G401 (cell line): ENCODE measurements around the gene BCO1. TPM values are rescaled to one million over a fixed set of nuclear protein-coding genes. Genes with fewer than 3 reads are reported as not detected.

ENCODE experiments used
- DNase-seq: peaks from one replicate; pipeline ENCODE4 v3.0.0-alpha.2; 2015; ENCODE audit warnings: low spot score
- in situ Hi-C: cut with HindIII; loops from 2 replicates; pipeline ENCODE4 v1.10.0; 2016; ENCODE audit warnings: low sequenced_read_pairs, mixed read lengths
- total RNA-seq: library from RNA; depleted of rRNA; stranded (reverse); fragments of >200 nt; shearing (Covaris generic); gene quantifications from 2 replicates; pipeline ENCODE4 v1.2.3, GENCODE V29; 2014

The BCO1 gene
- total RNA-seq, 1 experiment from 2014 or later = not detected

DNA sequence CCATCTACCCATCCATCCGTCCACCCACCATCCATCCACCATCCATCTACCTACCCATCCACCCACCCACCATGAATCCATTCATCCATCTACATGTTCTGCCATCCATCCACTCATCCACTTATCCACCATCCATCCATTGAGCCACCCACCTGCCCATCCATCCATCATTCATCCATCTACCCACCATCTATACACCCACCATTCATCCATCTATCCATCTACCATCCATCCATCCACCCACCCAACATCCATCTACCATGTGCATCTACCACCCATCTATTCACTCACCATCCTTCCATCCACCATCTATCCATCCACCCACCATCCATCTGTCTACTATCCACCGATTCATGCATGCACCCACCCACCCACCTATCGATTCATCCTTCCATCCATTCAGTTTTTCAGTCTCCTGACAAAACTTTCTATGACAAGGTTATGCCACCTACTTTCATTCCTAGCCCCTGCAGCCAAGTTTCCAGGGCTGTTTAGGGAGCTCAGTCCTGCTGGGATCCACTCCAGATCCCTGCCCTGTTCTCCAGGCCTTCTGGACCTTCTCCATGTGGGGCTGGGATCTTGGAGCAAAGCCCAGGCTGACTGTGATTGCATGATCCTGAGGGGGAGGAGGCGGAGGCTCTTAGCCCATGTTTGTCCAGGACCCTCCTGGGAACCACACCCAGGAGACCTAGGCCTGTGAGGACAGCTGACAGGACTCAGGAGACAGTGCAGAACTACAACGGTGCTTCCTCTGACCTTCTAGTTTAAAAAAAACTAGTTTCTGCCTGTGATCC is 27.4 kb downstream of the BCO1 start:
- DNase-seq = peak; percentile 13
- in situ Hi-C loops = no loop called here

DNA sequence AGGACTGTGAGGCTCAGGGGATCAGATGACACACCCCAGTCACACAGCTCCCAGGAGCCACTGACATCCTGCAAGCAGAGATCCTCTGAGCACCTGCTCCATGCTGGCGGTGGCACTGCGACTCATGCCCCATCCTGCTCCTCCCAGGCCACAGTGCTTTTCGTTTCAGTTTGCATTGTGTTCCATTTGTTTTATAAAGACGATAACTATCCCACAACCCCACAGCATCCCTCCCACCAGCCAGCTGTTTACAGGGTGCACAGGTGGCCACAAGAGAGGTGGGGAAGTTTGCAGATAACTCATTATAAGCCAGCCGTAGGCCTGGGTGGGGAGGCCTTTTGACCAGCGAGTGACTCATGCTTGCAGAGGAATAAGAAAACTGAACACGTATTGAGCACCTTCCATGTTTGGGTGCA is 28.2 kb downstream of the BCO1 start:
- DNase-seq = no peak
- in situ Hi-C loops = no loop called here

DNA sequence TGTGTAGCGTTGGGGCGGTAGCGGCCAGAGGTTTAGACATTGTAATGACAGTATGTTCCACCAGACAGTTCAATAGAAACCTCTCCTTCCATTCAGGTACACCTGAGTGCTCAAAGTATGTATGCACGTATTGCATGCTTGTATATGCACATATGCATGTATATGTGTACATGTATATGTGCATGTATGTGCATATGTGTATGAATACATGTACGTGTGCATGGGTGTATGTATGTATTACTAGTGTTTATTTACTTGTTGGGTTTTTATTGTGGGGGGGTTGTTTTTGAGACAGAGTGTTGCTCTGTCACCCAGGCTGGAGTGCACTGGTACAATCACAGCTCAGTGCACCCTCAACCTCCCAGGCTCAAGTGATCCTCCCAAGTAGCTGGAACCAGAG is 30.0 kb downstream of the BCO1 start:
- DNase-seq = no peak
- in situ Hi-C loops = no loop called here

DNA sequence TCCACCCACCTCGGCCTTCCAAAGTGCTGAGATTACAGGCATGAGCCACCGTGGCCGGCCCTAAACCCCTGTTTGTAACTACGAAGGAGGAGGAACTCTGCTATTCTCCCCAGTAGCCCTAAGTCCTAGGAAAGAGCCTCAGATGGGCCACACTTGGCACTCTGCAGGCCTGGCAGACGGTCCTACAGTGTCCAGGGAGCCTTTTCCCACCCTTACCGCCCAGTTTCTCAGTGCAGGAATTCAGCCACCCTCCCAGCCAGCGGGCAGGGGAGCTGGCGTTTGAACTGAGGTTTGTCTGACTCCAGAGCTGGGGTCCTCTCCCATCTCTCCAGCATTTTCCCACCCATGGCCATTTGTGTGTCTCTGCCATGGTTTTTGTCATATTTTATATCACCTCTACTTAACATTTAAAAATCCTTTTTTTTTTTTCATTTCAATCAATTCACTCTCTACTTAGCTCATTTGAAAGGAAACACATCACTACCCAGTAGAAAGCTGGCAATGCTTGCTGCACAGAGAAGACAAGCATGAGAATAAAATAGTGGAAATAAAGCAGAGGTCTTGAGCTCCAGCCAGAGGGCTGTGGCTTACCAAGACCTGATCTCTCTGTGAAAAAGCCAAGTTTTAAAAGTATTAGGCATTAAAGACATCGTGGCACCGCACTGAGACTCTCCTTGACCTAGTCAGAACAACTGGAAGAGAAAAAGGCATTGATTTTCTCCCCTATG is 34.9 kb downstream of the BCO1 start:
- DNase-seq = peak; percentile 10
- in situ Hi-C loops = no loop called here

DNA sequence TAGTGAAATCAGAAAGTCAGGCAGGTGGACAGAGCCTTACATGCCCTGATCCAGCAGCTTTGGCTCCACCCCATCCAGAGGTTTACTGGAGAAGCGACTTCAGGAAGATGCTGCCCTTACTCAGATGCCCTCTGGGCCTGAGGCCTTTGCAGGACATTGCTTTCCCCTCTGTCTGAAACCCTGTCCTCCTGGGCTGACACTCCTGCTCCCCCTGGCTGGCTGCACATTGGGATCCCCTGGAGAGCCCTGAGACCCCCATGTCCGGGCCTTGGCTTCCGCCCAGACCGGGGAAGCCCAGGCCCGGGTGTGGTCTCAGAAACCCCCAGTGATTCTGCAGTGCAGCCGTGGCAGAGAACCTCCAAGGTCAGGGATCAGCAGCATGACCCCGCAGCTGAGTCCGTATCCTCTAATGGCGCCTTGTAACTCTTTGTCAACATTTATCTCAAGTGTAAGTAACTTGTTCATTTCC is 36.6 kb downstream of the BCO1 start:
- DNase-seq = no peak

DNA sequence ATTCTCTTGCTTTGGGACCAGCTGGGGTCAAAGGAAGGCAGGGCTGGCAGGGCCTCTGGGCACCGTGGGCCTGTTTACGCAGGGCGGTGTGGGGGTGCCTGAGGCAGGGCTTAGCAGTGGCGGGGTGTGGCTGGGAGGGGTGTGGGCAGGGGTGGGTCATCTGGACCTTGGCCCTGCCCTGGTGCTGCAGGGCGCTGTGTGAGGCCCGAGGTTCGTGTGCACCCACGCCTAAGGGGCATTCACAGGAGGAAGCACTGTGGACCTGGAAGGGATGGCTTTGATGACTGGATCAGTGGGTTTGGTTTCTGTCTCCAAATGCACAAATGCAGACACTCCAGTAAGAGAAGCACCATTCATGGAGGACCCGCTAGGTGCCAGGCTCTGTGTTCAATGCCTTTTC is 37.3 kb downstream of the BCO1 start:
- in situ Hi-C loops = no loop called here
- DNase-seq = no peak

More for the DNA sequence above, 36.6 kb downstream of the BCO1 start:
- in situ Hi-C loops = no loop called here

DNA sequence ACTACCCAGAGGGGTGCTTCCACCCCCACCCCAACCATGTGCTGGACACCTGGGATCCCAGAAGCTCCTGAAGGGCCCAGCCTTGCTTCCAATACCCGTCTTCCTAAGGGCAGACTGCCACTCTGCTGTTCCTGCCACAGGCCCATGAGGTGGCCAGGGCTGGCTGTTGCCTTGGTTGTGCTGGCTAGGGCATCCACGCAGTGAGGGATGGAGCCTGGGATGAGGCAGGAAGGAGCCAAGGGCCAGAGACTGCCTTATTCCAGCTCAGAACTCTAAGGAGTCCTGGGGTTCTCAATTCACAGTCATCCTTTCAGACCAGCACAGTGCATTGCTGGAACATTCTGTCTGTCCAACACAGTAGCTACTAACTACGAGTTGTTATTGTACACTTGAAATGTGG is 37.8 kb downstream of the BCO1 start:
- peak; percentile 36 for DNase-seq
- in situ Hi-C loops = no loop called here

DNA sequence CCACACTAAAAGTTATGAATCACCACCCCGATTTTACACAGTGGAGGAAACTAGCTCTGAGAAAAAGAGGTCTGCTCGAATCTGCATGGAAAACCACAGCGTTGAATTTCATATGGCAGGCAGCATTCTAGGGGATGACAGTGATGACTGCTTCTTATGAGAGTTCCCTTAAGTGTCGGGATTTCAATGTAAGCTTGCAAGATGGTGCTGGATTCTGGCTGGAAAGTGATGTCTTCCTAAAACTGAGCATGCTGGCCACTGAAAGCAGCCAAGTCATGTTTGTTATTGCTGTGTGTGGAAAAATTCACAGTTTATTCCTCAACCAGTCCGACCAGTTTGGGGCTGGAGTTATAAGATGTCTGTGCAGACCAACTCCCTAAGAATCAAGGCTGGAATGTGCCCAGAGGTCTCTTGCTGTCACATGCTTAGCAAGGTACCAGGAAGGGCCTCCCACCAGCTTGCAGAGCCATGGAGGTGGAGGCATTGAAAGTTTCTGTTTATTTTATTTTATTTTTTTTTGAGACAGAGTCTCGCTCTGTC is 39.1 kb downstream of the BCO1 start:
- no peak for DNase-seq
- in situ Hi-C loops = no loop called here

DNA sequence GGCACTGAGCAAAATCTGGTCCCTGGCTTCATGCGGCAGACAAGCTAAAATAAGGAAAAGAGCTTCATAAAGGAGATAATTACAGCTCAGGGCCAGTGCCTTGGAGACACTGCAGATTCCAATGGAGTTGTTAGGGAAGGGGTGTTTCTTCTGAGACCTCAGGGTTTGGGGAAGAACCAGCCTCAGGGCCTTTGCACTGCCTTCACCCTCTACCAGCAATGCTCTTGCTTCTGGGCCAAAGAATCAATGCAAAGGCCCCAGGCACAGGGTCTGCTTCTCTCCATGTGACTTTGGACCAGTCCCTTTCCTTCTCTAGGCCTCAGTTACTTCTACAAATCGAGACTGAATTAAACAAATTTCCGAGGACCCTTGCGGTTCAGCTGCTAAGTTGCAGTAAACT is 40.0 kb downstream of the BCO1 start:
- in situ Hi-C loops = no loop called here

DNA sequence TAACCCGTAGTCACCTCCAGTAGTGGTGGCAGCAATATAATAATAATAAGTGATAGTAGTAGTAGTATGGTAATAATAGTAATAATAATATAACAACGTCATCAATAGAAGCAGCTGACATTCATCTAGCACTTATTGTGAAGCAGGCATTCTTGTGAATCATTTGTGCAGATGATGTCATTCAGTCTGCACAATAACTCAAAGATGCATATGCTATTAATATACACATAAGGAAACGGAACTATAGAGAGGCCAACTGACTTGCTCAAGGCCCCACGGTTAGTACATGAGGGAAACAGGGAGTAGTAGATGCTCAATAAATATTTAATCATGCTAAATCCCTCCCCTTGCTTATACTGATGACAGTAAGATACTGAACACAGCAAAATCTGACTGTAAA is 40.9 kb downstream of the BCO1 start:
- in situ Hi-C loops = no loop called here
- no peak for DNase-seq

More for the DNA sequence above, 40.0 kb downstream of the BCO1 start:
- DNase-seq = no peak

DNA sequence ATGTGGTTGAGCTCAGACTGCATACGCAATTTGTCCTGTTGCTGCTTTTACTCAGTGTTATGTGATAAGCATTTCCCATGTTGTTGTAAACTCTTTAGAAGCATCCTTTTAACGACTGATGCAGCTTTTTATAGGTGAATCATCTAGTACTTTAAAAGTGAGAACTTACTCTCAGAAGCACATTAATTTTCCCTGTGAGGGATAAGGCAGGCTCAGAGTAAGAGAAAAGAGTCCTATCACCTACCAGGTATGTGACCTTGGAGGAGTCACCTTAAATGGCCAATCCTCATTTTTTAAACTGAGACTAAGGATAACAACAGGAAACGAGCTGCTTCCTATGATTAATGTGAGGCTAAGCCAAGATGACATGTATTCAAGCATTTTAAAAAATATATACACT is 41.9 kb downstream of the BCO1 start:
- in situ Hi-C loops = no loop called here
- no peak for DNase-seq

DNA sequence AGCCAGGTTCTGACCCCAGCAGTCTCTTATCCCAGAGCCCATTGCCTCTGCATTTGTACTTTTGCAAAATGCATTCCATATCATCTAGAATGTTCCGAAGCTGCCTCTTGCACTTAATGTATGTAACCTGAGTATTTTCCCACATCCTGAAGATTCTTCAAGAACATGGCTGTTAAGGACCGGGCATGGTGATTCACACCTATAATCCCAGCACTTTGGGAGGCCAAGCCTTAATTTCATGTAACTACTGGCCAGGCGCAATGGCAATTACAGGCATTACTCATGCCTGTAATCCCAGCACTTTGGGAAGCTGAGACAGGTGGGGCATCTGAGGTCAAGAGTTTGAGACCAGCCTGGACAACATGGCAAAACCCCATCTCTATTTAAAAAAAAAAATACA is 44.6 kb downstream of the BCO1 start:
- no peak for DNase-seq
- in situ Hi-C loops = no loop called here

DNA sequence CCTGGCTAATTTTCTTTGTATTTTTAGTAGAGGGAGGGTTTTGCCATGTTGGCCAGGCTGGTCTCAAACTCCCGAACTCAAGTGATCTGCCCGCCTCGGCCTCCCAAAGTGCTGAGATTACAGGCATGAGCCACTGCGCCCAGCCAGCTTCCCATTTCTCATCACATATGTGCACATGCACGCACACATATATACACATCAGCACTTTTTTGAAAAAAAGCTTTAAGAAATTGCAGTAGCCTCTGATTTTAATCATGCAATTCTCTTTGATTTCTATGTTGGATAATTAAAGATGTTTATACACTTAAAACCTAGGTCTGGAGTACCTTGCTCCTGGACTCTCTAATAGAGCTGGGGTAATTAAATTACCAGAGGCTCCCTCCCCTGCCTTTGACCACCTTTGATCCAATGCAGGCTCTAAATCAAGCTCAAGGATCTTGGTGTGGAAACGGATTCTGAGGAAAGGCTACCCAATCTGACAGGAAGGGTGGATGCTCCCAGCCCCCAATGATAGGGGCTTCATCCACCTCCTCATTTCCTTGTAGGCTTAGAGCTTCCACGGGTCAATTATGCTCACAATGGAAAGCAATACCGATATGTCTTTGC is 46.6 kb downstream of the BCO1 start:
- no peak for DNase-seq
- in situ Hi-C loops = no loop called here

DNA sequence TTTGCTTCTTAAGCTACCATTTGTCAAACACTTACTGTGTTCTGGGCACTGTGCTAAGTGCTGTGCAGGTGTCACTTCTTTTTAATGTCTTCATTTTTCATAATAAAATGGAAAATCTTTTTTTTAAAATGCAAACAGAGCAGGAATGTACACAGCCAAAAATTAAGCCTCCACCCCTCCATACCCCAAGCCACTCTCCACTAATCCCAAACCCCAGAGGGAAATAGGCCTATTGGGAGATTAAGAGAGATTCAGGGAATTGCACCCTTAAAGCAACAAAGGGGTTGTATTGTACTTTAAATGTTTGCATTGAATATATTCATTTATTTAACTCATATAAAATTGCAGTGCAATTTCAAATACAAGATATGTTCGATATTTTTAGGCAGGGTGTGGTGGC is 47.7 kb downstream of the BCO1 start:
- no peak for DNase-seq
- in situ Hi-C loops = no loop called here

DNA sequence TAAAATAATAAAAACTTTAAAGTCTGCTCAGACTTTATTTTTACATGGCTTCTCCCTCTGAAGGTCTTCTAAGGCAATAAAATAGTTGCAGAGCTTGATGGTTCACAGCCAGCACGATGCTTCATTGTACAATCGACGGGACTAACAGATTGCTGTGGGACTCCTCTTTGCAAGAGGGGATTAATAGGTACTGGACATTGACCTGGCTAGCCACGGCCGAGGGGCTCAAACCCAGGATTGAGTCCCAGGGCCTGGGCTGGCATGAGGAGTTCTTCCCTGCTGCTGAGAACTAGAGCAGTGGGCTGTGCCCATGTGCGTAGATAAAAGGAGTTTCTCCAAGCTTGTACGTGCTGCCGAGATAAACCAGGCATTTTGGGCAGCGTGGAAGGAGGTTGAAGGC is 52.6 kb downstream of the BCO1 start:
- in situ Hi-C loops = no loop called here
- no peak for DNase-seq

DNA sequence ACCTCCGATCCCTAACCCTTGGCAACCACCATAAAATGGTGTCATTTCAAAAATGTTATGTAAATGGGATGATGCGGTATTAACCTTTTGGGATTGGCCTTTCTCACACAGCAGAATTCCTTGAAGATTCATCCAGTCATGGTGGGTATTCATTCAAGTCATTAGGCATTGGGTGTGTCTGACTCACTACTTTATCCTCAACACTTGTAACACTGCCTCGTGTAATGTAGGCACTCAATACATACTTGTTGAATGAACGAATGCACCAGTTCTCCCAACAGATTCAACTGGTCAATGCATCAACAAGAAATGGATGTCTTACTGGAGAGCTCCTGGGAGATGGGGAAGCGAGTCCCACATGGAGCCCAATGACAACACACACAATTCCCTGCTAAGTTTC is 54.4 kb downstream of the BCO1 start:
- DNase-seq = no peak
- in situ Hi-C loops = no loop called here

DNA sequence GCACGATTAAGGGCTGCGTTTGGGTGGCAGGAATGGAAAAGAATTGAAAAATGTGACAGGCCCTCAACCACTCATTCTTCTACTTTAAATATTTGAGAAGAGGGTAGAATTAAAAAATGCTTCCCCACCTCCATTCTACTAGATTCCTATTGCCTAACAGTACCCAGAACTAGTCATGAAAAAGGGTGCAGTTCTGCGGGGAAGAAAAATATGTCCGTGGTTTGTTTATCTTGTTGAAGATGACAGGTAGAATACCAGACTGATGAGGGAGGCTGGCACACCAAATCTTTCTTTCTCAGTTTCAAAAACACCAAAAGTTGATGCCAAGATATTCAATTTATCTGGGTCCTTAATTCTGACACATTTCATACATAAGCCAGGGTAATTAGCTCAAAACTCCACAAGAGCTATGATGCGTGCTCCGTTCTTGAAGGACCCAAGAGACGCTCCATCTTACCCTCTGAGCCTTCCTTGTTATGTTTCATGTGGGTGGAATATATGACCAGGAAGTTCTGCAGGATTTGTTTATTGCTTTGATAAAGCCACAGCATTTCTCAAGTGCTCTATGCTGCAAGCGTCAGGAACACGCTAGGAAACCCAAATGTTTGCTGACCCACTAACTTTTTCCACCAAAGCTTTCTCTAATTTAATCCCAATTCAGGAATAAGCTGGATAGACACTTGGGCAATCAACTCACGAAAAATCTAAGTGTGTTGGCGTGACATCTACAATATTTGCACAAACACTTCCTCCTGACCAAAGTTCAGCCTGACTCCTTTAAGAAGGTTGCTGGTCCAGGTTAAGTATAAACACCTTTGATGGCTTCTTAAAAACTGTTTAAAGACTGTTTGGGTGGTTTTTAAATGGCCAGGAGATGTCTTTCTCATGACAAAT is 55.7 kb downstream of the BCO1 start:
- no peak for DNase-seq
- in situ Hi-C loops = no loop called here

DNA sequence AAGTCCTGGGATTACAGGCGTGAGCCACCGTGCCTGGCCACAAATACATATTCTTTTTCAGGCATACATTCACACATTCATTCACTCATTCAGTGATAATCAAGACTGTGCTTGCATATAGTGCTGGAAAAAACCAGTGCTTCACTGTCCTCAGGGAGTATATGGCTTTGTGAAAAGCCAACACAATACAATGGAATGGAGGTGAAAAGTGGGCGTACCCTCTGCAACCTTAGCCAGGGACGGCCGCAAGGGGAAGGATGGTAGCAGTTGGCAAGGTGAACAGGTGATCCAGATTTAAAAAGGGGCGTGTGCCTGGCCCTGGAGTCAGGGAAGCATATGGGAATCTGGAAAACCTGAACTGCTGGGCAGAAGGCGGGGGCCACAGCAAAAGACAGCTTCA is 58.1 kb downstream of the BCO1 start:
- no peak for DNase-seq
- in situ Hi-C loops = no loop called here

DNA sequence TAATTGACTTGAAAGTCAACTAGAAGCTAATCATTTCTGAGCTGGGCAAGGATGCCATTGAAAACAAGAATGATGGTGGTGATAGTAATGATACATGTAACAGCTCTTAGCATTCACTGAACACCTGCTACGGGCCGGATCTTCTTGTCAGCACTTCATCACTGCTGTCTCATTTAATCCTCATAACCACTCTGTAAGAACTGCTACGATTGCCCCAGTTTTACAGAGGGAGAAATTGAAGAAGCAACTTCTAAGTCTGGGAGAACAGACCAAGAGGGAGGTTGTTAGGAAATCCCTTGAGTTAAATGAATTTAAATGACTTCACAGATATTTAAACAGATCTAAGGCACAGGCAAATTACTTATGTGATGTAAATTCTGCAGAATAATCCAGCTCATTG is 69.3 kb downstream of the BCO1 start:
- DNase-seq = no peak
- in situ Hi-C loops = no loop called here
